HEK293 (cell line): Measurements from ENCODE around the gene HECA.
A peak's percentile ranks its signal among the peaks of the same experiment; 100 is the strongest.

ENCODE experiments used
- CTCF ChIA-PET: fragments of 350-600 bp; formaldehyde crosslinking; extraction: SDS; loops from one replicate; lab custom pipeline; 2021; ENCODE audit warnings: antibody characterized with exemption; lab: Yijun Ruan, JAX
- POLR2A ChIA-PET: fragments of 300-600 bp; formaldehyde crosslinking; extraction: SDS; loops from one replicate; lab custom pipeline; 2020; ENCODE audit warnings: antibody characterized with exemption, inconsistent platforms; lab: Yijun Ruan, JAX
- H3K27ac ChIP-seq: fragments of 200-500 bp; sonication (Bioruptor generic); 2 replicates; pipeline ENCODE4 v1.5.1; 2014; ENCODE audit warnings: low read depth, low read length, control low read depth, inconsistent platforms; ENCODE audit errors: extremely low read depth
- H3K36me3 ChIP-seq, 2 experiments: fragments of 200-500 bp in 1 of 2; sonication (Bioruptor generic) in 1 of 2; 1 replicate in 1 of 2; 2 replicates in 1 of 2; pipeline ENCODE4 v1.5.1; 2014 to 2017; ENCODE audit warnings: inconsistent platforms in 2 of 2, low read length in 2 of 2; ENCODE audit not compliant: control insufficient read depth in 2 of 2, insufficient read depth in 1 of 2
- H3K4me1 ChIP-seq: fragments of 200-500 bp; sonication (Bioruptor generic); 2 replicates; pipeline ENCODE4 v1.5.1; 2014; ENCODE audit warnings: mild to moderate bottlenecking, low read length, inconsistent platforms; ENCODE audit not compliant: control insufficient read depth, insufficient read depth
- H3K4me3 ChIP-seq: 2 replicates; pipeline ENCODE4 v1.5.1; 2011; ENCODE audit warnings: low read depth, mild to moderate bottlenecking, control low read depth, low read length, moderate library complexity
- H3K9me3 ChIP-seq: fragments of 200-500 bp; sonication (Bioruptor generic); 2 replicates; pipeline ENCODE4 v1.5.1; 2014; ENCODE audit warnings: low read depth, low read length, inconsistent platforms; ENCODE audit not compliant: control insufficient read depth, insufficient read depth
- ATF2 ChIP-seq: fragments of 450-650 bp; formaldehyde crosslinking; IDR thresholded peaks from 2 replicates; pipeline ENCODE4 v1.5.1; 2016; ENCODE audit warnings: missing biosample characterization, missing genetic modification characterization, low read depth
- KLF8 ChIP-seq: fragments of 450-650 bp; formaldehyde crosslinking; IDR thresholded peaks from 2 replicates; pipeline ENCODE4 v1.5.1; 2016; ENCODE audit warnings: missing biosample characterization, missing genetic modification characterization
- OSR2 ChIP-seq: fragments of 450-650 bp; formaldehyde crosslinking; IDR thresholded peaks from 2 replicates; pipeline ENCODE4 v1.5.1; 2016; ENCODE audit warnings: missing biosample characterization, missing genetic modification characterization
- PBX3 ChIP-seq: sonication (generic); formaldehyde crosslinking; IDR thresholded peaks from 2 replicates; pipeline ENCODE4 v1.8.1; 2022; ENCODE audit warnings: mild to moderate bottlenecking, moderate library complexity, missing genetic modification reagents
- PRDM10 ChIP-seq: fragments of 450-650 bp; formaldehyde crosslinking; IDR thresholded peaks from 2 replicates; pipeline ENCODE4 v1.5.1; 2016; ENCODE audit warnings: missing biosample characterization, missing genetic modification characterization
- SCRT2 ChIP-seq: fragments of 450-650 bp; formaldehyde crosslinking; IDR thresholded peaks from 2 replicates; pipeline ENCODE4 v1.5.1; 2016; ENCODE audit warnings: missing biosample characterization, missing genetic modification characterization
- ZBTB11 ChIP-seq: fragments of 450-650 bp; formaldehyde crosslinking; conservative IDR thresholded peaks from 2 replicates; pipeline ENCODE4 v1.5.1; 2016; ENCODE audit warnings: low read depth, missing biosample characterization, missing genetic modification characterization
- ZBTB20 ChIP-seq: fragments of 450-650 bp; formaldehyde crosslinking; IDR thresholded peaks from 2 replicates; pipeline ENCODE4 v1.5.1; 2016; ENCODE audit warnings: missing biosample characterization, missing genetic modification characterization
- ZBTB48 ChIP-seq: fragments of 450-650 bp; formaldehyde crosslinking; IDR thresholded peaks from 2 replicates; pipeline ENCODE4 v1.5.1; 2016; ENCODE audit warnings: missing biosample characterization, missing genetic modification characterization
- ZBTB8A ChIP-seq: fragments of 450-650 bp; formaldehyde crosslinking; IDR thresholded peaks from 2 replicates; pipeline ENCODE4 v1.5.1; 2016; ENCODE audit warnings: missing biosample characterization, missing genetic modification characterization
- ZNF221 ChIP-seq: fragments of 450-650 bp; formaldehyde crosslinking; IDR thresholded peaks from 2 replicates; pipeline ENCODE4 v1.5.1; 2017; ENCODE audit warnings: missing biosample characterization, missing genetic modification characterization, borderline replicate concordance
- ZNF341 ChIP-seq: fragments of 450-650 bp; formaldehyde crosslinking; IDR thresholded peaks from 2 replicates; pipeline ENCODE4; 2016; ENCODE audit warnings: low read depth, missing biosample characterization, missing genetic modification characterization
- ZNF362 ChIP-seq: fragments of 450-650 bp; formaldehyde crosslinking; IDR thresholded peaks from 2 replicates; pipeline ENCODE4 v1.5.1; 2016; ENCODE audit warnings: missing biosample characterization, missing genetic modification characterization
- ZNF510 ChIP-seq: fragments of 450-650 bp; formaldehyde crosslinking; IDR thresholded peaks from 2 replicates; pipeline ENCODE4 v1.5.1; 2018; ENCODE audit warnings: mild to moderate bottlenecking, missing genetic modification characterization, missing biosample characterization; ENCODE audit not compliant: insufficient replicate concordance
- ZNF548 ChIP-seq: fragments of 450-650 bp; formaldehyde crosslinking; IDR thresholded peaks from 2 replicates; pipeline ENCODE4 v1.5.1; 2016; ENCODE audit warnings: missing biosample characterization, missing genetic modification characterization
- ZNF677 ChIP-seq: fragments of 450-650 bp; IDR thresholded peaks from 2 replicates; pipeline ENCODE4 v1.5.0; 2018; ENCODE audit warnings: missing biosample characterization, mild to moderate bottlenecking, missing genetic modification characterization, moderate library complexity
- ZNF777 ChIP-seq: fragments of 450-650 bp; formaldehyde crosslinking; IDR thresholded peaks from 2 replicates; pipeline ENCODE4 v1.5.1; 2017; ENCODE audit warnings: missing biosample characterization, missing genetic modification characterization, borderline replicate concordance
- ZSCAN30 ChIP-seq: fragments of 450-650 bp; IDR thresholded peaks from 2 replicates; pipeline ENCODE4 v1.5.1; 2018; ENCODE audit warnings: missing biosample characterization, mild to moderate bottlenecking, missing genetic modification characterization, moderate library complexity

HECA gene

GRCh38 chr6:139134064-139134395 is 850 bp upstream of the HECA start:
- no peaks in the 10 kb centered on the region for H3K9me3 ChIP-seq
- H3K4me3 ChIP-seq = no peak overlapping the region
- CTCF ChIA-PET = interaction anchor here (0.5 to 0.9 kb wide), 3 partner anchors 9 to 618 kb away, joined by 3 to 4 read pairs (median 3); no protein-coding TSS in a partner anchor
- peaks cover 0 to 8% of the 10 kb centered on the region in 2 experiments; a peak in 1 of 3 replicates for H3K36me3 ChIP-seq
- peaks cover 9% of the 10 kb centered on the region; the same call in 1 of the 2 replicates for H3K4me1 ChIP-seq
- POLR2A ChIA-PET = interaction anchor here (0.7 kb wide), 1 partner anchor 149 kb away, joined by 3 read pairs; no protein-coding TSS in a partner anchor
- TF ChIP-seq PRDM10 (tag by site-specific recombination) (peak; percentile 45), ATF2 (tag by site-specific recombination) (no peak), ZBTB48 (tag by site-specific recombination) (0 out of 2 replicates have a peak, but pooled peaks have one; percentile 20), ZNF362 (peak; percentile 30; the same call in 1 of the 2 replicates)
- H3K27ac ChIP-seq = no peak overlapping the region

- Histone ChIP-seq H3K4me1 (peaks cover 10% of the 10 kb centered on the region; the same call in 1 of the 2 replicates), H3K9me3 (no peaks in the 10 kb centered on the region), H3K4me3 (peak overlapping the region; percentile 92), H3K36me3 (peaks cover 0 to 8% of the 10 kb centered on the region in 2 experiments; a peak in 1 of 3 replicates), H3K27ac (peak overlapping the region; percentile 86; the same call in 1 of the 2 replicates)
- POLR2A ChIA-PET = no interaction called here
- CTCF ChIA-PET = no interaction called here
- 0 out of 2 replicates have a peak, but pooled peaks have one; percentile 15 for TF ChIP-seq ZBTB11 (tag by site-specific recombination)
- TF ChIP-seq ZNF221 (tag by site-specific recombination) = no peak
- 0 out of 2 replicates have a peak, but pooled peaks have one; percentile 46 for TF ChIP-seq PBX3 (CRISPR knock-in tag)
- TF ChIP-seq ZNF548 = no peak
- 0 out of 2 replicates have a peak, but pooled peaks have one; percentile 10 for TF ChIP-seq KLF8 (tag by site-specific recombination)
- 0 out of 2 replicates have a peak, but pooled peaks have one; percentile 28 for TF ChIP-seq ZBTB48 (tag by site-specific recombination)
- 0 out of 2 replicates have a peak, but pooled peaks have one; percentile 13 for TF ChIP-seq ZNF341 (tag by site-specific recombination)
- no peak for TF ChIP-seq OSR2 (tag by site-specific recombination)
- TF ChIP-seq SCRT2 (tag by site-specific recombination) = peak; percentile 52; the same call in 1 of the 2 replicates
- TF ChIP-seq ZNF677 (tag by site-specific recombination) = peak; percentile 16; the same call in 1 of the 2 replicates
- TF ChIP-seq ZBTB8A (tag by site-specific recombination) = 0 out of 2 replicates have a peak, but pooled peaks have one; percentile 6
- TF ChIP-seq ZSCAN30 (tag by site-specific recombination) = peak; percentile 20; the same call in 1 of the 2 replicates
- TF ChIP-seq ZNF510 (tag by site-specific recombination) = no peak
- TF ChIP-seq ZNF777 (tag by site-specific recombination) = no peak
- peak; percentile 33; the same call in 1 of the 2 replicates for TF ChIP-seq ZBTB20 (tag by site-specific recombination)
Observed at GRCh38 chr6:139135578-139136545, 982 bp downstream of the HECA start.
